IPS DF 19.7 (cell line): ENCODE data around the gene KISS1.
"Not testable (repeated sequence)": the region's sequence is repeated elsewhere in the genome, so short reads cannot be mapped to it uniquely, and the experiment has no call there.

Experiments
- DNase-seq: peaks from one replicate; pipeline ENCODE4 v3.0.0-alpha.2; 2013; ENCODE audit warnings: low read depth, low spot score

KISS1 gene

DNA sequence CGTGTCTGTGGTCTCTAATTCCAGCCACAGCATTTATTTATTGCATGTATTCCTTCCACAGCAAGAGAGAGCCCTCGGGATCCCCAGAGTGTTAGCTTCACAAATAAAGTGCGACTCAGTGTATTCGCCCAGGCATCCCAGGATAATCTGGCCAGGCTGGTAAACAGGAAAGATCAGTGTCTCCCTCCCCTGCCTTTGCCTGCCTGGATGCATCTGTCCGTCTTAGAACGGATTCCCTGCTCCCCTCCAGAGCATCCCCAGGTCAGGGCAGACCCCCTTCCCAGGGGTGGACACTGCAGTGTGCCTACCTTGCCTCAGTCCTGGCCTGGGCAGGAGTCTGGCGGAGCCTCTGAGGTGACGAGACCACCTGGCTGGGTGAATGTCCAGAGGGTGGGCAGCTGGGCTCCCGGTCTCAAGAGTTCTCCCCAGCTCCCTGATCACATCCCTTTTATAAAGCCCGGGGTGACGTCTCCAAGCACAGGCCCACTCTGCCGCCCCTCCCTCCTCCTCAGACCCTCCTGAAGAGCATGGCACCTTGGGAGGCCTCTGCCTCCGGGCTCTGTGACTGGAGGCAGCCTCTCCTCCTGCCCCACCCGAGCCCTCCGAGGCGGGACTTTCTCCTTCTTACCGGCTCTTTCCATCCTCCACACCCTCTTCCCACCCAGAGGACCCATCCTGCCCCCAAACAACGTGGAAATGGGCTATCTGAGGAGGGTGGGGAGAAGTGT lies at the start of gene KISS1:
Gene KISS1 (minus strand): TSS at position 424 of the 728 bp plus-strand sequence. CDS start 3,615 bp downstream, outside the sequence.
- no peak for DNase-seq

DNA sequence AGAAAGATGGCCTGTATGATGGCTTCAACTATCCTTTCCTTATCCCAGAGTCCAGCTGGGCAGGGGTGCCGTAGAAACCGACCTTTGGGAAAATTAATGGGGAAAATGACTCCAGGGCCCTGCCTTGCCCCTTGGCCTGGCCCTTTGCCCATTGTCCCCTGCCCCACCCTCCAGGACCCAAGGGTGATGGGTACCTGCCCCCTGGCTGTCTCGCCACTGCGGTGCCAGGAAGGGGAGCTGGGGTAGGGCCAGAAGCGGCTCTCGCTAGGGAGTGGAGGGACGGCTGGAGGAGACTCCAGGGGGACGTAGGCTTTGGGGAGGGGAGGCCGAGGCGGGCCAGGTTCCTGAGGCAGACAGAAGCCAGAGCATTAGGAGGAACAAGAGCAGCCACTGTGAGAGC lies 46.6 kb upstream of the KISS1 start:
- DNase-seq: no peak

DNA sequence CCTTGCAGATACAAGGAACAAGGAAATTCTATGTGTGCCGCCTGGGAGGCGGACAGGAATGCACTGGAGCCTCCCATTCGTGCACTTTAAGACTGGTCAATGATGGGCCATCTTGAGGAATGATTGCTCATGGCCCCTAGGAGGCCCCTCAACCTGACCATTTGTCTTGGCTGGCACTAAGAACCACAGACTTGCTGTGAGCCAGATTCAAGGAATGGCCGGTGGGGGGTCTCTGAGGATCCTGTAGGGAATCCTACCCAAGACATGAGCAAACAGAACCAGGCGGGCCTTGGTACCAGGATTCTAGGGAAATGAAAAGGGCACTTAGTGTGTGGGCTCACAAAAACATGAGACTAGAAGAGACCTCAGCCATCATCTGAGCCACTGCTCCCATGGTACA lies 45.6 kb upstream of the KISS1 start:
- DNase-seq: no peak

- DNase-seq: no peak
These were observed 44.8 kb upstream of the KISS1 start for GRCh38 chr1:204241050-204241449.

- DNase-seq: no peak
These were observed 43.9 kb upstream of the KISS1 start for GRCh38 chr1:204240233-204240632.

DNA sequence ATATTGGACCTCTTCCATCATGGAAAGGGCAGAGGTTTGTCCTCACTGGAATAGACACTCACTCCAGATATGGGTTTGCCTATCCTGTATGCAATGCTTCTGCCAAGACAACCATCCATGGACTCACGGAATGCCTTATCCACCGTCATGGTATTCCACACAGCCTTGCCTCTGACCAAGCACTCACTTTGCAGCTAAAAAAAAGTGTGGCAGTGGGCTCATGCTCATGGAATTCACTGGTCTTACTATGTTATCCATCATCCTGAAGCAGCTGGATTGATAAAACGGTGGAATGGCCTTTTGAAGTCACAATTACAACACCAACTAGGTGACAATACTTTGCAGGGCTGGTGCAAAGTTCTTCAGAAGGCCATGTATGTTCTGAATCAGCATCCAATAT lies 43.1 kb upstream of the KISS1 start:
- DNase-seq: not testable (repeated sequence)

DNA sequence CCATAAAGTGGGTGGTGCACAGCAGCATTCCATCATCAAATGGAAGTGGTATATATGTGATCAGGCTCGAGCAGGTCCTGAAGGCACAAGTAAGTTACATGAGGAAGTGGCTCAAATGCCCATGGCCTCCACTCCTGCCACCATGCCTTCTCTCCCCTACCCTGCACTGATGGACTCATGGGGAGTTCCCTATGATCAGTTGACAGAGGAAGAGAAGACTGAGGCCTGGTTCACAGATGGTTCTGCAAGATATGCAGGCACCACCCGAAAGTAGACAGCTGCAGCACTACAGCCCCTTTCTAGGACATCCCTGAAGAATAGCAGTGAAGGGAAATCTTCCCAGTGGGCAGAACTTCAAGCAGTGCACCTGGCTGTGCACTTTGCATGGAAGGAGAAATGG lies 42.2 kb upstream of the KISS1 start:
- DNase-seq: not testable (repeated sequence)

DNA sequence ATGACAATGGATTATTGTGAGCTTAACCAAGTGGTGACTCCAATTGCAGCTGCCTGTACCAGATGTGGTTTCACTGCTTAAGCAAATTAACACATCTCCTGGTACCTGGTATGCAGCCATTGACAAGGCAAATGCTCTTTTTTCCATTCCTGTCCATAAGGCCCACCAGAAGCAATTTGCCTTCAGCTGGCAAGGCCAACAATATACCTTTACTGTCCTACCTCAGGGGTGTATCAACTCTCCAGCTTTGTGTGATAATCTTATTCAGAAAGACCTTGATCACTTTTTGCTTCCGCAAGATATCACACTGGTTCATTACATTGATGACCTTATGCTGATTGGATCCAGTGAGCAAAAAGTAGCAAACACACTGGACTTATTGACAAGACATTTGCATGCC lies 41.2 kb upstream of the KISS1 start:
- not testable (repeated sequence) for DNase-seq

DNA sequence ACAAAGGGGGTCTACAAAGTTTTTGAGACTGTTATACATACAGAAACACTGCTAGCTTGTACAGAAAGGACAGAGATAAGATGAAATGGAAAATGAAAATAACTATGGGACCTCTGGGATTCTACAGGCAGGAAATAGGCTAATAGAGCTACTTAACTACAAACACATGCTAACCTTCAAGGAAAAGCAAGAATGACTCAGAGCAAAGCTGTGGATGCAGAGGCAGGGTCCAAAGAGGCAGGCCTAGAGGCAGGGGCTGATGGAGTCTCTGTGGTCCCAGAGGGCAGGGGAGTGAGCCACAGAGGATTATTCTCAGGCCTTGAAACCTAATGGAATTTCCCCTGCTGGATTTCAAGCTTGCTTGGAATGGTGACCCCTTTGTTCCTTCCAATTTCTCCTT lies 36.2 kb upstream of the KISS1 start:
- DNase-seq: no peak

DNA sequence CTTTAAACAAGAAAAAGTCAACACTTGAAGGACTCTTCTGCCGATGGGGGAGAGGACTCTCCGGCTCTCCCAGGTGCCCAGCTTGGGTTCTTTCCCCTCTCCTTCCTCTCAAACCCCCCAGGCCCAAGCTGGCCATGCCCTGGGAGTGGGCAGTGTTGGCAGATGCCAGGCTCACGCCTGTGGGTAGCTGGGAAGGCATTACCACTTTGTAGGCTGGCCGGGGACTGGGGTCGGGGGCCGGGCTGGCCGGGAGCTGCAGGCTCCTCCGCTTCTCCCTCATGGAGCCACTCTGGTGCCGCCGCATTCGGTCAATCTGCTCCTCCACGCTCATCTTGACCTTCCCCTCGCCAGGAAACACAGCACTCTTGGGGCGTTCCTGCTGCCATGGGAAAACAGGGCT lies 33.9 kb upstream of the KISS1 start:
- DNase-seq: no peak

DNA sequence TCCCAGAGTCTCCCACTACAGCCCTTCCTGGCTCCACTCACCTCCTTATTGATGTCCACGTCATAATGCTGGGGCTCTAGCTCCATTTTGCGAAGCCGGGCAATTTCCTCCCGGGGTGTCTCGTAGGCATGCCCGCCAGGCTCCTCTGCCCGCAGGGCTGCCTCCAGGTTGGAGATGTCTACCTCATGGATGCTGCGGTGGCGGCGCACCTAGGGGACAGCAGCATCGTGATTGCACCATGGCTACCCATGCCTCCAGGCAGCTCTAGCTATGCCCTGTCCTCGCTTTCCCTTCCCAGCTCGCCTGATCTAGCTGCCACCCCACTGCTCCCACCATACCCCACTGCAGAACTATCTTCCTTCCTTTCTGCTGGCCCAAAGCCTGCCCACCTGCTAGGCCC lies 32.6 kb upstream of the KISS1 start:
- no peak for DNase-seq

DNA sequence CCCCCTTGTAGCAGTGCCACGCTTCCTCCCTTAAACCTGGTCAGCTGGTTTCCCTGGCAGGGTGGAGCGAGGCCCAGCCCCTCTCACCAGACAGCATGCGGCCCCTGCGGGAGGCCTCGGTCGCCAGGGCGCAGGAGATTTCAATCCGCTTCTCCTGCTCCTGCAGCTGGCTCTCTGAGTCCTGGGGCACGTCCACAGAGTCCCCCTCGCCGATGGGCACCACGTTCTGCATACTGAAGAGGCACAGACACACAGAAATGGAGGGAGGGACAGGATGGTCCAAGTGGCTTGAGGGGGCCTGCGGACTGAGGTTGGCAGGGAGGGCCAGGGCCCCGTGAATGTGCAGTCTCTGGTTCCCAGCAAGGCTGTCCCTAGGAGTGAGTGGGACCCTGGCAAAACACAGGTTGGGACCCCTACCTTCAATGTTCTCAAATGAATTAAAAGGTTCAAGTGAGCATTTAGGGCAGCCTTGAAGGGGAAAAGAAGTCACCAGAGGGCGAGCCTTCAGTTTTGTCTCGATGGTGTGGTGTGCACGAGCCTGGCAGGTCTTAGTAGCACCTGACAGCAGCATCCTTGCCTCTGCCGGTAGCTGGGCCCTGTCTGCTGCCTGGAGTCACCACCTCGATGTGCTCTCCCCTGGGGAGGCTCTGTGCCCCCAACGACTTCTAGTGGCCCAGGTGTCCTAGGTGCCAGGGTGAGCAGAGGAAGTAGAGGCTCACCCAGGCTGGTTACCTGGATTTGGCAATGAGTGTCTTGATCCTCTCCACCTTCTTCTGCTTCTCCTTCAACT lies 31.9 kb upstream of the KISS1 start:
- no peak for DNase-seq

- no peak for DNase-seq
These were observed 31.1 kb upstream of the KISS1 start for GRCh38 chr1:204227351-204227750.

GRCh38 chr1:204225841-204226735 lies 29.8 kb upstream of the KISS1 start:
- DNase-seq: no peak

- DNase-seq: no peak
These were observed 28.4 kb upstream of the KISS1 start for GRCh38 chr1:204224655-204225054.

DNA sequence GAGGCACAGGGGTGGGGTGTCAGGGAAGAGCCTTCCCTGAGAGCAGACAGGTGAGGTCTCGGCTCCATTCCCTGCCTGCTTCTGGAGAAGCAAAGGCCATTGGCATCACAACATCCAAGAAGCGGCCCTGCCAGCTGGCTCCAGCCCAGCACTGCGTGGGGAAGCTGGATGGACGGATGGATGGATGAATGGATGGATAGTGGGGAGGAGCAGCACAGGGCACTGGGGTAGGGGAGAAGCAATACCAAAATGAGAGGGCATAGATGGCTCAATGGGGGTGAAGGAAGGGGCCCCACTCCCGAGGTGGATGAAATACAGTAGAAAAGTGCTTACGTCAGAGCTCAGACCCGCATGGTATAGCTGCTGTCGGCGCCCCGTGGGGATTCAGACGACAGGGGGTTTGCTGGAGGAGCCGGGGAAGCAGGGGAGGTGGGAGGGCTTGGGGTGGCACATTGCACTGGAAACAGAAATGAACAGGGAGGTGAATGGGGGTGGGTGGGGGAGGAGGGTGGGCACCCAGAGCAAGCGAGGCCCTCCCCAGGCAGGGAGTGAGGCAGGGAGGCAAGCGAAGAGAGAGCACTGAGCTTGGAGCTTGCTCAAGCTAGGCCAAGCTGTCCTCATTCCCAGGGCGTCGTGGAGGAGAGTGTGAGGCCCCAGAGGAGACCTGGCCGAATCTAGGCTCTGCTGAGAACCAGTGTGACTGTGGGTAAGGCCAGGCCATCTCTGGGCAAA lies 27.0 kb upstream of the KISS1 start:
- no peak for DNase-seq

DNA sequence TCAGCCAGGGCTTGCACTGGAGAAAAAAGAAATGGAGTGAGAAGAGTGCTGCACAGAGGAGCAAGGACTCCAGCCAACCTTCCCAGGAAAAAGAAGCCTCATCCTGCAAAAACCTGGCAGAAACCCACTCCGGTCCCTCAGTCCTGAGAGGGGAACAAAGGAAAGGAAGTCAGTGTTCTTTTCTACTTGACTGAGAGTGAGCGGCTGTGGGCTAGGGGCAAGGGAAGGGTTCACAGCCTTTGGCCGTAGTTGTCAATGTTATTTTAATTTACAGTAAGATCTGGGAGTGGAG lies 26.4 kb upstream of the KISS1 start:
- no peak for DNase-seq

DNA sequence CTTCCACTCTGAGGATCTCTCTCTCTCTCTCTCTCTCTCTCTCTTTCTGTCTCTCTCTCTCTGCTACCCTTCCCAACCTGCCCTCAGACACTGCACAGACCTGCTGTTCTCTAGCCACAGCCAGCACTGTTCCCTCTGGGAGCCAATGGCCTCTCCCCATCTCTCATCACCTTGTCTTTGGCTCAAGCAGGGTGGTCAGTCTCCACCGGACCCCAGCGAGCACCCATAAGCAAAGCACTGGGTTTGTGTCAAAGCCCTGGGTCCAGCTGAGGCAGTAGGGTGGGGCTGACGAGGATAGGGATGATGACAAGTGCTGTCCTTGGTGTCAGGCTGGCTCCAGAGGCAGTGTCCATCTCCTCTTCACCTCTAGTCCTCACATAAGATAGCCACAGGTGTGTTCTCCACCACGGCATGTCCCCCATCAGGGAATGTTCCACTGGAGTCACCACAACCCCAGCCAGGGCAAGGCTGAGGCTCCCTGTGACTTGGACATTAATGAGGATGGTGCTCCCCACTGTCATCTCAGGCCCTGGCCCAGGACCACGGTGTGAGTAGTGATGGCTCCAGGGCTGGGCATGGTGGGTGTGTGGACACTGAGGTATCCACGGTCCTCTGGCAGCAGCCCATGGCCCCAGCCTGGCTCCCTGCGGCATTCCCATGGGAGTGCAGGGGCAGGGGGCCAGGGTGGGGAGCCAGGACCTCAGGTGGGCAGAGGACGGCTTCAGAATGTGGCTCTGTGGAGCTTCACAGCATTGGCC lies 25.9 kb upstream of the KISS1 start:
- DNase-seq: no peak

DNA sequence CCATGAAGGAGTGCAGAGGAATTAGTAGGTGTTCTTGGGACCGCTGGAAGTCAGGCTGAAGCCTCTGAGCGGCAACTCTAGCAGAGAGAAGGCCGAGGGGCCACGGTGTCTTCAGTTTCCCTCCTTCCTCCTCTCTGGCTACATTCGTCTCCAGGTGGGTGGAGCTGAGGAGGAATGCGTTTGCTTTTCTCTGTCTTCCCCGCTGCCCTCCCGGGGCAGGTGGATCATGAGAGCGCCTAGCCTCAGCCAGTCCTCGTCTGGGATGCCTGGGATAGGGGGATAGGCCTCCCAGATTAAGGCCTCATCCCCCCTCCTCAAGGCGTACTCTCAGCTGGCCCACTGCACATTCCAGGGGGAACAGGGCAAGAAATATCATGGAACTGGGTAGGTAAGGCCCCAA lies 25.0 kb upstream of the KISS1 start:
- no peak for DNase-seq

DNA sequence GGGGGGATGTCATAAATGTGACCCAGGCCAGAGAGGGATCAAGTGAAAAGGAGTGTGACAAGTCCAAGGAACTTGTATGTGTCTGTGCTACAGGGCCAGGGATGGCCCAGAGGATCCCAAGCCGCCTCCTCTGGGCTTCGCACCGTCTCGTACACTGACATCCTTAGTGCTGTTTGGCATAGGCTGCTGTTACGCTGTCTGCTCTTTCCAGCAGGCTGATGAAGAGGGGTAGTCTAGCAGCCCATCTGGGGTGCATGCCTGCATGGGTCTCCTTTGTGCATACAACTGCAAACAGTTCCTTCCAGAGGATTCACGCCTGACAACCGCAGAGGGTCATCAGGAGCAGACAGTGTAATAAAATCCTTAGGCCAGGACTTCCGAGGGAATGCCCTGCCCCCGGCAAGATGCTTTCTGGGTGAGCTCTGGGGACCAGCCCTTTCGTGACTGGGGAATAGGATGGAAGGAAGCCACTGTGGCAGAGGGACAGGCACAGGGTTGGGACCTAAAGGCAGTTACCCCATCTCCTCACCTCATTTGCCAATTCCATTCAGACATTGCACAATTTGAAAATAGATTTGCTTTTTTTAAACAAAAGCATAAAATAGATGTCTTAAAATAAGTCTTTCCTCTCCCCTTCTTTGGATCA lies 23.8 kb upstream of the KISS1 start:
- no peak for DNase-seq
